NT2/D1 (cell line): Measurements from ENCODE around the gene DEF6.

Source experiments
- SUZ12 ChIP-seq: IDR thresholded peaks from 2 replicates; pipeline ENCODE4 v1.6.1; 2011; ENCODE audit not compliant: insufficient read length, insufficient read depth; ENCODE audit errors: extremely low read depth
- YY1 ChIP-seq: IDR thresholded peaks from 2 replicates; pipeline ENCODE4 v1.6.1; 2011; ENCODE audit not compliant: insufficient read length, insufficient read depth

DNA sequence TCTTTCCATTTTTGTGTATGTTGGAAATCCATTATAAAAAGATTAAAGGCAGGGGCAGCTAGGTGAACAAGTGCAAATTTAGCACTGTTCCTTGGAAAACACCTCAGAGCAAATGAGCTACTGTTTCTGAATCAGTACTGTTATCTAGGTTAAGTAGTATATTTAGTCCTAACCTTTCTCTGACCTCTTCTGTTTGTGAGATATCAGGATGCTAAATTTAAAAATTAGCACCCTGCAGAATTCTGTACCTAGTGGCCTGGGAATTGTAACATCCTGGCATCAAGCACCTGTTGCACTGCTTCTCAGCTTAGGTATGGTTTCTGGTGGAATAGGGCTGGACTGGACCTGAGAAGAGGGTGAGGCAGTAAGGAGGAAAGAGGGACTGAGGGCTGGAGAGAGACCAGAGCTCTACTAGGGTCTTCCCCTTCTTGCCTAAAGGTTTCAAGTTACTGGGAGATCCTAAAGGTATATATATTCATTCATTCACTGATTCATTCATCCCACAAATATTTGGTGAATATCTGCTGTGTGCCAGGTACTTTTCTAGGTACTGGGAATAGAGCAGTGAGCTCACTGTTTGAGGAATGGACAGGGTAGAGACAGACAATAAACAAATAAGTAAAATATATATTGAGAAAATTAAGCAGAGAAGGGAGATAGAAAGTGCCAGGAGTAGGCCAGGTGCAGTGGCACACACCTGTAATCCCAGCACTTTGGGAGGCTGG is 32.9 kb upstream of the DEF6 start:
- no peak for TF ChIP-seq YY1
- no peak for TF ChIP-seq SUZ12
